22Rv1 (cell line): Measurements from ENCODE around the gene CERS1.

Experiments used
- H3K27ac ChIP-seq: fragments of 450-650 bp; 2 replicates; pipeline ENCODE4 v1.5.1; 2017
- ZFX ChIP-seq: fragments of 450-650 bp; IDR thresholded peaks from 2 replicates; pipeline ENCODE4 v1.6.1; 2017; ENCODE audit warnings: antibody characterized with exemption, borderline replicate concordance
- TF ChIP-seq, protein P1 (sequence below): fragments of 450-650 bp; IDR thresholded peaks from 2 replicates; pipeline ENCODE4 v1.5.1; 2017; ENCODE audit warnings: mild to moderate bottlenecking

The CERS1 gene

DNA sequence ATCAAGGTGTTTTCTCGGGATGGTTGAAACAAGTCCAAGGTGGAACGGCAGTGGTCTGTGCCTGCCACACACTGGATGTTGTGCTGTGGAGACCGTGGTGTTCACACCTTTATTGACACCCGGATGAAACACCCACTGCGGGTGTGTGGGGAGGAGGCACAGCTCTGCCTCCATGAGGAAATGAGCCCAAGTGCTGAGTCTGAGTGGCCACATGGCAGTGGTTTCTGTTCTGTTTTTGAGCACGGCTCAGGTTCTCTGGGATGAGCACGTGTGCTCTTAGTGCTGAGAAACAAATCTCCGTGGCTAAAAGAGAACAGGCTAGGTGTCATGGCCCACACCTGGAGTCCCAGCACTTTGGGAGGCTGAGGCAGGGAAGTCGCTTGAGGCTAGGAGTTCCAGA lies 34.7 kb downstream of the CERS1 start:
- TF ChIP-seq, protein P1, sequence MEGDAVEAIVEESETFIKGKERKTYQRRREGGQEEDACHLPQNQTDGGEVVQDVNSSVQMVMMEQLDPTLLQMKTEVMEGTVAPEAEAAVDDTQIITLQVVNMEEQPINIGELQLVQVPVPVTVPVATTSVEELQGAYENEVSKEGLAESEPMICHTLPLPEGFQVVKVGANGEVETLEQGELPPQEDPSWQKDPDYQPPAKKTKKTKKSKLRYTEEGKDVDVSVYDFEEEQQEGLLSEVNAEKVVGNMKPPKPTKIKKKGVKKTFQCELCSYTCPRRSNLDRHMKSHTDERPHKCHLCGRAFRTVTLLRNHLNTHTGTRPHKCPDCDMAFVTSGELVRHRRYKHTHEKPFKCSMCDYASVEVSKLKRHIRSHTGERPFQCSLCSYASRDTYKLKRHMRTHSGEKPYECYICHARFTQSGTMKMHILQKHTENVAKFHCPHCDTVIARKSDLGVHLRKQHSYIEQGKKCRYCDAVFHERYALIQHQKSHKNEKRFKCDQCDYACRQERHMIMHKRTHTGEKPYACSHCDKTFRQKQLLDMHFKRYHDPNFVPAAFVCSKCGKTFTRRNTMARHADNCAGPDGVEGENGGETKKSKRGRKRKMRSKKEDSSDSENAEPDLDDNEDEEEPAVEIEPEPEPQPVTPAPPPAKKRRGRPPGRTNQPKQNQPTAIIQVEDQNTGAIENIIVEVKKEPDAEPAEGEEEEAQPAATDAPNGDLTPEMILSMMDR, result no peak
- no peak for TF ChIP-seq ZFX
- H3K27ac ChIP-seq, result peak overlapping the region; percentile 12; the same call in 1 of the 2 replicates

DNA sequence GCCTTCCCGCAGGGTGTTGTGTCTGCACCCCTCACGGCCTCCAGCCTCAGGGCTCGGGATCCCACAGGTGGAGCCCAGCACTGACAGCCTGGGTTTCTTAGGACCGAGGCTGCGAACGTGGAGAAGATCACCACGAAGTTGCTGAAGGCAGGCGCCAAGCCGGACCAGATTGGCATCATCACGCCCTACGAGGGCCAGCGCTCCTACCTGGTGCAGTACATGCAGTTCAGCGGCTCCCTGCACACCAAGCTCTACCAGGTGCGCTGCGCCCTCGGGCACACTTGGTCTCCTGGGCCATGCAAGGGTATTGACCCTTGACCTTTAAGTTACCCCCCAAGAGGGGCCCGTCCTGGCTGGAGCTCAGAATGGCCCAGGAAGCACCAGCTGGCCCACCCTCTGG lies 35.2 kb downstream of the CERS1 start:
- no peak for TF ChIP-seq ZFX
- TF ChIP-seq, protein P1, result no peak
- H3K27ac ChIP-seq, result peak overlapping the region; percentile 12; the same call in 1 of the 2 replicates

DNA sequence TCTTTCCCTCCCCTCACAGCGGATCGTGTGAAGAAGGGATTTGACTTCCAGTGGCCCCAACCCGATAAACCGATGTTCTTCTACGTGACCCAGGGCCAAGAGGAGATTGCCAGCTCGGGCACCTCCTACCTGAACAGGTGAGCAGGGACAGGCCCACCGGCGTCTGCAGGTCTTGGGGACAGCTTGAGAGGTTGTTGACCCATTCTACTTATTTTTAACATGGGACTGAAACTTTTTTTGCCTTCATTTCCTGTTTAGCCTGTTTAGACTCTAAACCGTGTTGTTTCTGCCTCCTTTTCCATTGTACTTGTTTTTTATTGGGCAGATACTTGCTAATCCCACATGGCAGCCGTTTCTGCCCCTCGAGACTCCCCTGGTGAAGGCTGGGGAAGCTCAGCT lies 35.7 kb downstream of the CERS1 start:
- TF ChIP-seq ZFX, result no peak
- TF ChIP-seq, protein P1, result no peak

DNA sequence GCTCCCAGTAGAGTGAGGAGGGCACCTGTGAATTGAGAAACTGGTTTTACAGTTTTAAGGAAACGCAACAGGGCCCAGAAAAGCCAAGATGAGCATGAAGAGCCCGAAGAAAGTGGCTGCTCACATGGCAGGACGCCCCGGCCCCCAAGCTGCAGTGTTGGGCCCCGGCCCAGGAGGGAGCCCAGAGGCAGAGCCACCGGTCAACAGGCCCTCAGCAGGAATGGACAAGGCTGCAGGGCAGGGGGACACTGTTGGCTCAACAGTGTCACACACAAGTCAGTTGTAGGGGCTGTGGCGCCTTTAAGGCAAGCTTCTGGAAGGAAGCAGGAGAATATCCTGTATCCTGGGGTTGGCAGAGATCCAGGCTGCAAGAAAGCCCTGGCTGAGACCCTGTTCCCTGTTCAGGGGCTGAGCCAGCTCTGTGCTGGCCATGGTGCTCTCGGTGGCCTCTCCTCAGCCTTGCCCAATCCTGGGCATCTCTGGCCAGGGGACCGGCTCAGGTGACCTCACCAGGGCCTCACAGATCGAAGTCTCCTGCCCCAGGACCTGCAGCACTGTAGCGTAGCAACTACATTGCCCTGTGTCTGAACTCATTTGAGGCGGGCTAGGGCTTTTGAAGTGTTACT lies 36.2 kb downstream of the CERS1 start:
- no peak overlapping the region for H3K27ac ChIP-seq
- TF ChIP-seq, protein P1, result no peak
- TF ChIP-seq ZFX, result no peak

More for the DNA sequence above, 35.7 kb downstream of the CERS1 start:
- H3K27ac ChIP-seq, result no peak overlapping the region

DNA sequence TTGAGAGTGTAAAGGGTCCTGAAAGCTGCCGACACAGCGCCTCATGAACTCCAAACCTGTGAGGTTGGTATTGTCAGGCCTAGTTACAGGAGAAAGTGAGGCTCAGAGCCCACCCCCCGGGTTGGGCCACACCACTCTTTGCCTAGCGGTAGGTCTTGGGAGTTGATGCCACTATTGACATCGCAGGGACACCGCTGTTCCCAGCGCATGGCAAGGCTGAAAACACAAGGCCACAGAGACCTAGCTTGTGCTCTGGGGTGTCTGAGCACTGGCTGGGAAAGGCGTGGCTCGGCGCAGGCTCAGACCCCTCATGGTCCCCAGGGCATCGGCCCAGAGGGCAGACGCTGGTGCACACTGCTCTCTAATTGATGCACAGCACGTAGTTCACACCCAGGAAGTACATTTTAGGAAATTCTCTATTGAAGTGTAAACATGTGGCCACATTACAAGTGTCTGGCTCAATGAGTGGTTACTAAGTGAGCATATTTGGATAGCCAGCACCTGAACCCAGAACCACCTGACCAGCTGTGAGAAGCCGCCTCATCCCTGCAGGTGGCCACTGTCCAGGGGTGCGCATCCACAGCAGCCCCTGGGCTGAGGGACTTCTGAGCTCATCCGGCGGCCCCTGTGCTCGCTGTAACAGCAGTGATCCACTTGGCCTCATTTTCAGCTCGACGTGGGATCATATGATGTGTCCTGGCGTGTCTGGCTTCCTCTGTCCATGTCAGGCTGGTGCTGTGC lies 36.9 kb downstream of the CERS1 start:
- H3K27ac ChIP-seq, result no peak overlapping the region
- TF ChIP-seq ZFX, result no peak
- TF ChIP-seq, protein P1, result no peak

DNA sequence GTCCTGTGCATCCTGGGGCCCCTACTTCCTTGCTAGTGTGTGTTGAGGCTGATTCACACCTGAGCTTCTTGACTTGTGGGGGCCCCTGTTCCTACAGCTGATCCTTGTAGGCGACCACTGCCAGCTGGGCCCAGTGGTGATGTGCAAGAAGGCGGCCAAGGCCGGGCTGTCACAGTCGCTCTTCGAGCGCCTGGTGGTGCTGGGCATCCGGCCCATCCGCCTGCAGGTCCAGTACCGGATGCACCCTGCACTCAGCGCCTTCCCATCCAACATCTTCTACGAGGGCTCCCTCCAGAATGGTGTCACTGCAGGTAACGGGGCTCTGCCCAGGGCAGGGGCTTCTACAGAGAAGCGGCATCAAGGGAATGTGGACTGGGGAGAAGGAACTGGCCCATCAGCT lies 38.7 kb downstream of the CERS1 start:
- TF ChIP-seq, protein P1, result no peak
- TF ChIP-seq ZFX, result no peak

More for the DNA sequence above, 38.7 kb downstream of the CERS1 start:
- H3K27ac ChIP-seq, result no peak overlapping the region
